Activated CD8-positive, alpha-beta memory T cell treated with anti-CD3 and anti-CD28 coated beads, Interleukin-2, amount 10 ng/mL, durations not matched to agents 7 days and 5 days (primary cell): ENCODE measurements around the gene TBC1D3L. TPM values are rescaled to one million over a fixed set of nuclear protein-coding genes. Genes with fewer than 3 reads are reported as not detected.
"Not testable (repeated sequence)": the region's sequence is repeated elsewhere in the genome, so short reads cannot be mapped to it uniquely, and the experiment has no call there.

ENCODE experiments used
- ATAC-seq: fragments of 150-1000 bp; cut with Tn5 transposase; one replicate; pipeline ENCODE4 v1.10.0; 2021; ENCODE audit warnings: moderate library complexity
- CTCF ChIA-PET: fragments of 350-600 bp; sonication (Branson Sonifier 250); formaldehyde crosslinking; loops from one replicate; lab custom pipeline; 2021; ENCODE audit warnings: antibody characterized with exemption; lab: Charles Lee
- DNase-seq: peaks from one replicate; pipeline ENCODE4 v3.0.0-alpha.2; 2020
- H3K27ac Mint-ChIP-seq: one replicate; pipeline ENCODE4 v1.8.0; 2021; ENCODE audit warnings: mild to moderate bottlenecking, mixed read lengths
- H3K27me3 Mint-ChIP-seq: one replicate; pipeline ENCODE4 v1.8.0; 2021; ENCODE audit warnings: mixed read lengths
- H3K36me3 Mint-ChIP-seq: one replicate; pipeline ENCODE4 v1.8.0; 2021; ENCODE audit warnings: mild to moderate bottlenecking, mixed read lengths
- H3K4me1 Mint-ChIP-seq: one replicate; pipeline ENCODE4 v1.8.0; 2021; ENCODE audit warnings: mixed read lengths
- H3K4me3 Mint-ChIP-seq: one replicate; pipeline ENCODE4 v1.8.0; 2021; ENCODE audit warnings: mild to moderate bottlenecking, moderate library complexity, mixed read lengths
- H3K9me3 Mint-ChIP-seq: one replicate; pipeline ENCODE4 v1.8.0; 2022; ENCODE audit warnings: low read depth, mixed read lengths
- total RNA-seq, 2 experiments: library from RNA; stranded (reverse); gene quantifications; one replicate each; pipeline ENCODE4 v1.2.3, GENCODE V29; 2021

TBC1D3L gene
- total RNA-seq, result 10 to 100 TPM; 10.1 to 13.4 TPM

DNA sequence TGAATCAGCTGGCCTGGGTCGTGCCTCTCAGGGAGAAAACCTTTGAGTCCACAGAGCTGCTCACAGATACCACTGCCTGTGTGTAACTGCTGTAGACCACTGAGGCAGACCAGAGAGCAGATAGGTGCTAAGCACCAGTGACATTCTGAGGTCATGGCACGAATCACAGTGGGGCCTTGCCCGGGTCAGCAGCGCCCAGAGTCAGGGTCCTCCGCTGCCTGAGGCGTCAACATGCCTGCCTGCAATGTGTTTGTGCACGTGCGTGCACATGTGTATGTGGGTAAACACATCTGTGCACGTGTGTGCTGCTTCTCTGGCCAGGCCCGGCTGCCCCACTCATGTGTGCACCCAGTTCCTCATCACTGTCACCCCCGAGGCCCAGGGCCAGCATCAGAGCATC lies at the start of gene TBC1D3L:
Gene TBC1D3L (minus strand): TSS at position 101 of the 400 bp plus-strand sequence. CDS start 1,540 bp downstream, outside the sequence.
- H3K9me3 Mint-ChIP-seq, H3K4me1 Mint-ChIP-seq, H3K36me3 Mint-ChIP-seq, H3K4me3 Mint-ChIP-seq, DNase-seq, H3K27ac Mint-ChIP-seq, CTCF ChIA-PET, H3K27me3 Mint-ChIP-seq, ATAC-seq: not testable (repeated sequence)

GRCh38 chr17:38003676-38004075 lies 14.8 kb upstream of the TBC1D3L start, which contains the start of gene TBC1D3D:
TBC1D3D (plus strand) TSS chr17:38003976; CDS start chr17:38005561, 1,585 bp downstream.
- DNase-seq, H3K27ac Mint-ChIP-seq, ATAC-seq, CTCF ChIA-PET, H3K27me3 Mint-ChIP-seq, H3K36me3 Mint-ChIP-seq, H3K4me1 Mint-ChIP-seq, H3K9me3 Mint-ChIP-seq, H3K4me3 Mint-ChIP-seq: not testable (repeated sequence)

Other genes starting within 250 kb of the TBC1D3L start
- 1 to 10 TPM in 1 of 2 experiments, not detected in 1; 1.9 TPM for gene HNF1B, start 244.0 kb downstream of the TBC1D3L start, total RNA-seq
- gene TBC1D3K, start 64.6 kb downstream of the TBC1D3L start, total RNA-seq, result not detected
- gene TBC1D3D, start 14.9 kb upstream of the TBC1D3L start, total RNA-seq, result 1 to 10 TPM; 2.7 TPM
- not detected for gene TBC1D3C, start 79.6 kb upstream of the TBC1D3L start, total RNA-seq
- gene TBC1D3E, start 138.9 kb upstream of the TBC1D3L start, total RNA-seq, result not detected
- 1 to 10 TPM; 2.6 to 3.7 TPM for gene TBC1D3, start 203.5 kb upstream of the TBC1D3L start, total RNA-seq